ENCODE results near the gene SYCP2. TPM values are rescaled to one million over a fixed set of nuclear protein-coding genes. Genes with fewer than 3 reads are reported as not detected.

Gene SYCP2
- total RNA-seq, 1 donor from 2014 or later, result 1.2 TPM

DNA sequence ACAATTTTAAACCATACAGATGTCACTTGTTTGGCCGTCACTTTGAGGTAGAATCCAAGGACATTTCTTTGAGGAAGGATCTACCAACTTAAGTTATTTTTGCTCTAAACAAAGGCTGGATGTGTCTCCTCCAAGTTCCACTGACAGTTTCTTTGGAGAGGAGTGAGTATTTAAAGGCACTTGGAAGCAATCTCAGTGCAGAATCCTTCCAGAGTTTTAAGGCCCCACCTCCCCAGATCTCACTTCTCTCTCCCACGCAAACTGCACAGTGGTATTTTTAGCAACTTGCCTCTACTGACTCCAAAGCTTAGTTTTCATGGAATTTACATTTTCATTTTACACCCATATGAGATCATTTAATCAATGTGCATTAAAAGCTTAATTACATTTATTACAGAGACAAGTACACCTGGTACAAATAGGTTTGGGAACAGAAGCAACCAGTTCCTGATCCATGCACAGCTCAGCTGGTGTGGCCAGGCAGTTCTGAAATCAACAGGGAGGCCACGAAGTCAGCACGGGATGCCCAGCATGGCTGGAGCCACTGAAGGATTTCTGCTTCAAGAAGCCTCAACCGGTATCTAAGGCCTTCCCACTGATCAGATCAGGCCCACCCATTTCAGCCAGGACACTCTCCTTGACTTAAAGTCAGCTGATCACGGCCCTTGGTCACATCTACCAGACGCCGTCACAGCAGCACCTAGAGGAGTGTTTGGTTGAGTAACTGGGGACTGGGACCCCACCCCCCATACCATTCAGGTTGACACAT lies 109.8 kb downstream of the SYCP2 start:
- no peak overlapping the region for H3K4me3 ChIP-seq (ENCODE audit: low read depth, low read length)
- no peak for DNase-seq (ENCODE audit: low read depth)
- TF ChIP-seq, protein P1, sequence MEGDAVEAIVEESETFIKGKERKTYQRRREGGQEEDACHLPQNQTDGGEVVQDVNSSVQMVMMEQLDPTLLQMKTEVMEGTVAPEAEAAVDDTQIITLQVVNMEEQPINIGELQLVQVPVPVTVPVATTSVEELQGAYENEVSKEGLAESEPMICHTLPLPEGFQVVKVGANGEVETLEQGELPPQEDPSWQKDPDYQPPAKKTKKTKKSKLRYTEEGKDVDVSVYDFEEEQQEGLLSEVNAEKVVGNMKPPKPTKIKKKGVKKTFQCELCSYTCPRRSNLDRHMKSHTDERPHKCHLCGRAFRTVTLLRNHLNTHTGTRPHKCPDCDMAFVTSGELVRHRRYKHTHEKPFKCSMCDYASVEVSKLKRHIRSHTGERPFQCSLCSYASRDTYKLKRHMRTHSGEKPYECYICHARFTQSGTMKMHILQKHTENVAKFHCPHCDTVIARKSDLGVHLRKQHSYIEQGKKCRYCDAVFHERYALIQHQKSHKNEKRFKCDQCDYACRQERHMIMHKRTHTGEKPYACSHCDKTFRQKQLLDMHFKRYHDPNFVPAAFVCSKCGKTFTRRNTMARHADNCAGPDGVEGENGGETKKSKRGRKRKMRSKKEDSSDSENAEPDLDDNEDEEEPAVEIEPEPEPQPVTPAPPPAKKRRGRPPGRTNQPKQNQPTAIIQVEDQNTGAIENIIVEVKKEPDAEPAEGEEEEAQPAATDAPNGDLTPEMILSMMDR (conservative IDR thresholded peaks at IDR 0.05; ENCODE audit: low read depth, low read length), result no peak

DNA sequence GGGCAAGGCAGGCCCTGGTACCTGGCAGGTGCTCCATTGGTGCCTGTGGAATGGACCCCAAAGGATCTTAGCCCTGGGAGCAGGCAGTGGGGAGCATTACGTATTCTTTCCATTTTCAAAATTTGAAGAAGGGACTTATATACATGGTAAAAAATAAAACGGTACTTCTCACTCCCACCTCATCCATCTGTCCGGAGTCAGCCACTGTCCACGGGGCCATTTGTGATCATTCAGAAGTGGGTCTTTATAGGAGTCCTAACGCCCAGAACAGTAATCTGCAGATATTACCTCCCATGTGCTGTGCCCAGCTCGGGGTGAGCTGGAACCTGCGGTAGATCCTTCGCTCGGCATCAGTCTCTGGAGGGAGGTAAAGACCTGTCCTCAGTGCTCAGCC lies 110.4 kb downstream of the SYCP2 start:
- TF ChIP-seq, protein P1 (conservative IDR thresholded peaks at IDR 0.05; ENCODE audit: low read depth, low read length), result no peak
- H3K4me3 ChIP-seq (ENCODE audit: low read depth, low read length), result no peak overlapping the region
- DNase-seq (ENCODE audit: low read depth), result no peak

DNA sequence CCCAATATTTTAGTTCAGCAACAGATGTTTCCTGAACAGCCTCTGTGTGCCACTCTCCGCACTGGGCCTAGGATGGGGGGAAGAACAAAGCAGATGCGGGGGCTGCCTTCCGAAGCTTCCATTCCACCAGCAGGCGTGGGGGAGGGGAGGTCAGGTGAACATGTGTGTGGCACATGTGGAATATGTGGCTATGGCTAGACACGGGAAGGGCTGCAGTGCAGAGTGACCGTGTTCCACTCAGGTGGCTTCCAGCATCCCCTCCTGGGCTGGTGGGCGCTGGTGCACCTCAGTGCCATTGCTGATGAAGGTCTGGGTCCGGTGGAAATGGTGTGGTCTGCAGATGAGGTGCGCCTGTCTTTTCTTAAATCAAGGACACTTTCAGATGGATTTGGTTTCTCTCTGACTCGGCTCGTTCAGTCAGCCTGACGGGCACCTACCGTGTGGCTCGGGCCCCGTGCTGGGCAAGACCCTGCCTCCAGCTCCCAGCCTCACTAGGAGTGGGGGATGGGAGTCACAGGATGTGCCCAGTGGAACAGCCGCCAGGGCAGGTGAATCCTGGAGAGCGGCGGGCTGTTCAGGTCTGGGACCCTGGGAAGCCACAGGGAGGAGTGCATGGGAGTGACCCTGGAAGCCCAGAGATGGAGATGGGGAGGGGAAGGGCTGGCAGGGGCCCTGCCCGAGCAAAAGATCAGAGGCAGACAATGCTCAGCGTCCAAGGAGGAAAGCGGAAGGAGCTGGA lies 111.0 kb downstream of the SYCP2 start:
- DNase-seq (ENCODE audit: low read depth), result no peak
- H3K4me3 ChIP-seq (ENCODE audit: low read depth, low read length), result no peak overlapping the region
- TF ChIP-seq, protein P1 (conservative IDR thresholded peaks at IDR 0.05; ENCODE audit: low read depth, low read length), result no peak

DNA sequence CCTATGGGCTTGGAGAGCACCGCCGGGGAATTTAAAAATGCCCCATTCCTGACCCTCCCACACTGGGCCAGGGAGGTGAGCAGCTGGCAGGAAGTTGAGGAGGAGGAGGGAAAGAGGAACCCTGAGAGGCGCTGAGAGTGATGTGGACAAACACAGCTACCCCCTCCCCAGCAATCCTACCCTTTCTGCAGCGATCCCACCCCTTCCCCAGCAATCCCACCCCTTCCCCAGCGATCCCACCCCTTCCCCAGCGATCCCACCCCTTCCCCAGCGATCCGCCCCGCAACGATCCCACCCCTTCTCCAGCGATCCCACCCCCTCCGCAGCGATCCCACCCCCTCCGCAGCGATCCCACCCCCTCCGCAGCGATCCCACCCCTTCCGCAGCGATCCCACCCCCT lies 111.6 kb downstream of the SYCP2 start:
- TF ChIP-seq, protein P1 (conservative IDR thresholded peaks at IDR 0.05; ENCODE audit: low read depth, low read length), result no peak
- DNase-seq (ENCODE audit: low read depth), result no peak
- no peak overlapping the region for H3K4me3 ChIP-seq (ENCODE audit: low read depth, low read length)

DNA sequence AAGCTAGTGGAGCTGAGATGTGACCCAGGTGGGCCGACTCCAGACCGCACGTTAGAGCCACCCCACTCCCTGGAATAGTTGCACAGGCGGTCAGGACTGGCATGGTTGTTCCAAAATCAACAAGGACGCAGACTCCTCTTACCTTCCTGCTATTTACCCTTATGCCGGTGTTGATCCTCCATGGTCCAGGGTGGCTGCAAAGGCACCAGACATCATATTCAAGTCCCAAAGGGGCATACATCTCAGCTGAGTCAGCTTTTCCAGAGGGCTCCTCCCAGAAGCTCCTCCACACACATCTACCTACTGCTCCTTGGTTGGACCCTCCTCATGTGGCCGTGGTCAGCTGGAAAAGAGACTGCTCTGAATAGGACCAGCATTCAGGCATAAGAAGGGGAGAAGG lies 112.2 kb downstream of the SYCP2 start:
- no peak overlapping the region for H3K4me3 ChIP-seq (ENCODE audit: low read depth, low read length)
- no peak for DNase-seq (ENCODE audit: low read depth)
- TF ChIP-seq, protein P1 (conservative IDR thresholded peaks at IDR 0.05; ENCODE audit: low read depth, low read length), result no peak

DNA sequence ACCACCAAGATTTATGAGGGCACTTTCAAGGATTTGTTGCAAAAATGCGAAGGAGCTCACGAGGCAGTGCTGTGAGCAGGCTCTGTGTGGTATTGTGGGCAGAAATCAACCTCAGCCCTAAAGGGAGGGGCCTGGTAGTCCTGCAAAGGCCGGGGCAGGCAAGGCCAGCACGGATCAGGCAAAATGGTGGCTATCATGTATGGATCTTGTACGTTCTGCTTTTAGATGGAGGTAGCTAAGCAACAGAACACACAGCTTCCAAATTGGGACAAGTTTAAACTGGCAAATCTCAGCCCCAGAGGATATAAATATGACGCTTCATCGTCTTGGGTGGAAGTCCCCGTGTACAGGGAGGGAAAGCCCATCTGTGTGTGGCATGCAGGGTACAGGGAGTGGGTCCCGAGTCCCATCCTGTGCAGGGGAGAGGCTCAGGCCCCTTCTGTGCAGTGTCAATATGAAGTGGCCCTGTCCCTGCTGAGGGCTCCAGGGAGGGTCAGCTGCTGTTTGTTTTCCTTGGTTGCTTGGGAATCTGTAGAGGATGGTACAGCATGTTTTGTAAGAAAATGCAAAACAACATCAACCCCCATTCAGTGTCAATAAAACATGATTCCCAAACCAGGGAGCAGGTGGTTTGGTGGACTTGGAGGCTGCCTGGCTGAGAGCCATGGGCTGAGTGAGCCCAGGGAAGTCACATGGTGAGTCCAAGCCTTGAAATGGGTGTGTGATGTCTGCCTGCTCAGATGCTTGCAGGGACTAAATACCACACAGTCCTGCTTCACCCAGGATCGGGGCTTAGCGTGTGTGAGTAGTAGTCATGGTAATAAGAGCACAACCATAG lies 113.0 kb downstream of the SYCP2 start:
- TF ChIP-seq, protein P1 (conservative IDR thresholded peaks at IDR 0.05; ENCODE audit: low read depth, low read length), result no peak
- no peak for DNase-seq (ENCODE audit: low read depth)
- H3K4me3 ChIP-seq (ENCODE audit: low read depth, low read length), result no peak overlapping the region

Measured in epithelial cell of proximal tubule (primary cell).